Measurements from ENCODE around the gene TMEM117.

The TMEM117 gene

GRCh38 chr12:44381341-44381740 is 545.5 kb downstream of the TMEM117 start:
- no peak for DNase-seq (ENCODE audit: low read depth)

- no peak for DNase-seq (ENCODE audit: low read depth)
Measured at GRCh38 chr12:44384136-44384535, 548.3 kb downstream of the TMEM117 start.

- DNase-seq (ENCODE audit: low read depth), result no peak
Measured at GRCh38 chr12:44385964-44386363, 550.1 kb downstream of the TMEM117 start.

GRCh38 chr12:44387581-44387980 is 551.7 kb downstream of the TMEM117 start:
- no peak for DNase-seq (ENCODE audit: low read depth)

DNA sequence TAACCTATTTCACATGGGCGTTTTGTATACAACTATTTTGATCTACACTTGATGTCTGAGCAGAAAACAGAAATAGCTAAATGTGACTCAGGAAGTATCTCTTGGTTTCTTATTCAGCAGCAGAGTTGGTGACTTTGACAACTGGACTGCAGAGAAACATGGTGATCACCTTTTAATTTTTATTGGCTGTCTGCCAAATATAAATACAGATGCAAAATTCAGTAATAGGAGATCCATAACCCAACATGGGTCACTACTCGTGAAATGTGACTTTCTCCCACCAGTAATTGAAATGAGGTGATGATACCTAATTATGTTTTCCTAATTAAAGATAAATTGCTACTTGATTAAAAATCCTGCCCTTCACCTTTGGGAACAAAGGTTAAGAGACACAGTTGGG is 553.2 kb downstream of the TMEM117 start:
- no peak for DNase-seq (ENCODE audit: low read depth)

- no peak for DNase-seq (ENCODE audit: low read depth)
Measured at GRCh38 chr12:44389896-44390295, 554.0 kb downstream of the TMEM117 start.

GRCh38 chr12:44397631-44398030 is 561.8 kb downstream of the TMEM117 start:
- no peak for DNase-seq (ENCODE audit: low read depth)

DNA sequence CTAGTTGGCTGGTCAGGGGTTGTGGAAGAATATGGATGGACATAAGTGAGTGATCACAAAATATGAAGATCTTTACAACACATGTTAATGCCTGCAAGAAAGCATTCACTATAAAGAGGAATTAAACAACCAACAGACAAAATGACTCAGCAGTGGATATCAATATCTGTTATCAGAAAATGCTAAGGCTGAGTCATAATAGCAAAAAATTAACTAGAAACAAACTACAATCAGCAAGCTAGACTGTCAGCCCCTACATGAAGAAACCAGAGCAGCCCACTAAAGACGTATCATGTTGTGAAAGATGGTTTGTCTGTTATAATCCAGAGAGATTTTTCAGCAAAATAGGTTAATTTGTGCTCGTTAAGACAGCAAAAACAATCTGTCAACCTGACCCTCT is 567.3 kb downstream of the TMEM117 start:
- DNase-seq (ENCODE audit: low read depth), result no peak

DNA sequence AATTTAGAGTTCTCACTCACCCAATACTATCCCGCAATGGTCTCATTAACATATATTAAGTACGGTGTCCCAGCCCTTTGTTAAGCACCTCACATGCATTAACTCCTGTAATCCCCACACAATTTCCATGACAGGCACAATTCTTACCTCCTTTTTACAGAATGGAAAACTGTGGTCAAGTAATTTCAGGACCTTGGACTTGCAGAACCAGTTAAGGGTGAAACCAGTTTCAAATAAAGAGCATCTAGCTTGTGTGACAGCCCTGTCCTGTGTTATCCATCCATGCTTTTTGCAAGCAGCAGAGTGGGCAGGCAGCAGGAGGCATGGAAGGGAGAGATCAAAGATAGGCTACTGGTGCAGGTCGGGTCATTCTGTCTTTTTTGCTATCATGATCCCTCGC is 569.4 kb downstream of the TMEM117 start:
- no peak for DNase-seq (ENCODE audit: low read depth)

DNA sequence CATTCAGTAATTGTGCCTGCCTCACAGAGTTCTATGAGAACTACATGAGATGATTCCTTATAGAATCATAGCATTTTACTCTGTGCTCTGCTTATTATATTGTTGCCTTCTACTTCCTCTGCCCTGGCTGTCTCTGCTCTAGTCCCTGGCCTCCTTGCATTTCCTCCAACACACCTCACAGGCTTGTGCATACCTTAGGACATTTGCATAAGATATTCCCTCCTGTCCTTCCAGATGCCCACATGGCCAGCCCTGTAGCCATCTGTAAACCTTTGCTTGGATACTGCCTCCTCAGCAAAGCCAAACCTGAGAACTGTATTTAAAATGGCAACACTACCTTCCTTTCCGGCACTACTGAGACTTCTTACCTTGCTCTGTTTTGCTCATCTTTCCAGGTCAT is 586.7 kb downstream of the TMEM117 start:
- DNase-seq (ENCODE audit: low read depth), result no peak

- no peak for DNase-seq (ENCODE audit: low read depth)
Measured at GRCh38 chr12:44428825-44429224, 592.9 kb downstream of the TMEM117 start.

DNA sequence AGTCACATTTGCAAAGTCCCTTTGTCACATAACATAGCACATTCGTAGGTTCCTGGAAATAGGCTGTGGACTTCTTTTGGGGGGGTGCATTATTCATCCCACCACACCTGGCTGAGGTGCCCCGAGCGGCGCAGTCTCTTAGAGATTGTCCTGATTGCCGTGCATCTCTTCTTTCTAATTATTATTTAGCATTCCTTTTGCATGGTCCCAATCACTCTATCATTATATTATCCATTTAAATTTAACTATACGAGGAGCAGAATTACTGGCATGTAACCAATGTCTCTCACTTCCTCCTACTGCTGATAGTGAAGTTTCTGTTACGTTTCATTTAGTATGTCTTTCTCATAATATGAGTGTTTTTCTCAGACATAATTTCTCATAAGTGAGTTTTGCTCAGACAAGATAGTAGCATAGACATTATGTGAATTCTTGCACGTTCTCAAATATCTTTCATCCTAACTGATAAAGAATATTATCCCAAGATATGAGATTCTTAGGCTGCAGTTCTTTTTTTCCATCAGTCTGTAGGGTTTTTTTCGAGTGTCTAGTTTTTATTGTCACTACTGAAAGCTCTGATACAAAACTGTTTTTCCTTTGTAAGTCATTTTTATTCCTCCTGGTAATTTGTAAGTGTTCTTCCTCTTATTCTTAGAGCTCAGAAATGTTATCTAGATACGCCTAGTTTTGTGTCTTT is 595.9 kb downstream of the TMEM117 start:
- no peak for DNase-seq (ENCODE audit: low read depth)

DNA sequence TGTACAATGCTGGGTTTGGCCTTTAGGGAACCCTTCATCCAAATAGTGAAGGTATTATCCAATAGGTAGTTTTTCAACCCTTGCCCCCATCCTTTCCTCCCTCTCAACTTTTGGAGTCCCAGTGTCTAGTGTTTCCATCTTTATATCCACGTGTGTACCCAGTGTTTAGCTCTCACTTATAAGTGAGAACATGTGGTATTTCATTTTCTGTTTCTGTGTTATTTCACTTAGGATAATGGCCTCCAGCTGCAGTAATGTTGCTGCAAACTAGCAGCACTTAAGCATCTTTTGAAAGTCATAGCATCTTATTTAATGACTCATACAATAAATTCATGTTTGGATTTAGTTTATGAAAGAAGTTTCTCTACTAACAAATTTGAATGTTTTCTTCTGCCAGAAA is 597.8 kb downstream of the TMEM117 start:
- no peak for DNase-seq (ENCODE audit: low read depth)

DNA sequence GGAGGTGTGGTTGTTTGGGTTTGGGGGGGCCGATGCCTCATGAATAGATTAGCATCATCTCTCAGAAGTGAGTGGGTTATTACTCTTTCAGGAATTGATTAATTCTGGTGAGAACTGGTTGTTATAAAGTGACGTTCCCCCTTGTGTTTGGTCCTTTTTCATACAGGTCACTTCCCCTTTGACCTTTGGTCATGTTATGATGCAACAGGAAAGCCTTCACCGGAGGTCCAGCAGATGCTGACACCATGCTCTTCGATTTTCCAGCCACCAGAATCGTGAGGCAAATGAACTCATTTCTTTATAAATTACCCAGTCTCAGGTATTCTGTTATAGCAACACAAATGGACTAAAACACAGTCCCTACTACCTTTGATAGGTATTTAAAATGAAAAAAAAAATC is 600.9 kb downstream of the TMEM117 start:
- no peak for DNase-seq (ENCODE audit: low read depth)

All from activated gamma-delta T cell treated with anti-CD3 and anti-CD28 coated beads, Interleukin-2, amount 50 U/mL, for 16 hours (primary cell).